IMR-90 (cell line): ENCODE data around the gene CYSRT1. TPM values are rescaled to one million over a fixed set of nuclear protein-coding genes. Genes with fewer than 3 reads are reported as not detected.

Experiments
- ATAC-seq: fragments of 200-7000 bp; cut with Tn5 transposase; 2 replicates; pipeline ENCODE4 v1.9.1; 2020; ENCODE audit warnings: low read depth, mild to moderate bottlenecking, moderate library complexity
- BruUV-seq: library from RNA; stranded (reverse); fragments of 400-500 nt; replicated peaks from 2 replicates; lab custom pipeline; 2021; lab: Mats Ljungman, UMichigan
- CTCF ChIA-PET: fragments of 300-600 bp; formaldehyde crosslinking; extraction: SDS; loops from one replicate; lab custom pipeline; 2021; ENCODE audit warnings: antibody characterized with exemption; lab: Yijun Ruan, JAX
- POLR2A ChIA-PET: fragments of 300-600 bp; sonication (Branson Sonifier 250); formaldehyde crosslinking; loops from one replicate; lab custom pipeline; 2022; ENCODE audit warnings: antibody characterized with exemption; ENCODE audit not compliant: unreplicated experiment; lab: Charles Lee
- DNase-seq: peaks from one replicate; pipeline ENCODE4 v3.0.0; 2013
- H2AFZ ChIP-seq: replicated peaks from 2 replicates; pipeline ENCODE3; 2013; ENCODE audit warnings: low read length, mild to moderate bottlenecking; ENCODE audit not compliant: poor library complexity
- H2AK5ac ChIP-seq: 2 replicates; pipeline ENCODE4 v1.6.1; 2013; ENCODE audit warnings: low read depth, low read length, inconsistent platforms
- H2AK9ac ChIP-seq: replicated peaks from 2 replicates; pipeline ENCODE3; 2013; ENCODE audit warnings: mild to moderate bottlenecking, low read depth, low read length, moderate library complexity; ENCODE audit not compliant: poor library complexity
- H2BK120ac ChIP-seq: 2 replicates; pipeline ENCODE4 v1.6.1; 2013; ENCODE audit warnings: low read depth, low read length, inconsistent platforms
- H2BK15ac ChIP-seq: 3 replicates; pipeline ENCODE4 v1.6.1; 2013; ENCODE audit warnings: low read depth, low read length, inconsistent platforms
- H2BK20ac ChIP-seq: 2 replicates; pipeline ENCODE4 v1.6.1; 2013; ENCODE audit warnings: low read depth, mild to moderate bottlenecking, inconsistent platforms, low read length, moderate library complexity
- H2BK5ac ChIP-seq: 2 replicates; pipeline ENCODE4 v1.6.1; 2013; ENCODE audit warnings: mild to moderate bottlenecking, low read depth, low read length, inconsistent platforms; ENCODE audit not compliant: poor library complexity, severe bottlenecking
- H3K14ac ChIP-seq: replicated peaks from 2 replicates; pipeline ENCODE4 v1.6.1; 2013; ENCODE audit warnings: low read depth, low read length, inconsistent platforms
- H3K18ac ChIP-seq: 2 replicates; pipeline ENCODE4 v1.6.1; 2013; ENCODE audit warnings: low read depth, low read length, control low read depth
- H3K23ac ChIP-seq: 2 replicates; pipeline ENCODE4 v1.6.1; 2013; ENCODE audit warnings: low read depth, low read length, inconsistent platforms
- H3K27ac ChIP-seq: 2 replicates; pipeline ENCODE4 v1.5.1; 2013; ENCODE audit warnings: mild to moderate bottlenecking, control low read depth, low read length; ENCODE audit not compliant: insufficient read depth
- H3K27me3 ChIP-seq: 2 replicates; pipeline ENCODE4 v1.6.1; 2013; ENCODE audit warnings: low read length; ENCODE audit not compliant: control insufficient read depth, insufficient read depth
- H3K36me3 ChIP-seq: 2 replicates; pipeline ENCODE4 v1.6.1; 2013; ENCODE audit warnings: low read length, mixed read lengths; ENCODE audit not compliant: control insufficient read depth, insufficient read depth
- H3K4ac ChIP-seq: 2 replicates; pipeline ENCODE4 v1.6.1; 2013; ENCODE audit warnings: low read depth, low read length, inconsistent platforms
- H3K4me1 ChIP-seq: 2 replicates; pipeline ENCODE4 v1.6.1; 2013; ENCODE audit warnings: low read length, mixed read lengths; ENCODE audit not compliant: control insufficient read depth, insufficient read depth
- H3K4me2 ChIP-seq: 2 replicates; pipeline ENCODE4 v1.6.1; 2013; ENCODE audit warnings: low read depth, mild to moderate bottlenecking, control low read depth, low read length, moderate library complexity
- H3K4me3 ChIP-seq: 2 replicates; pipeline ENCODE4 v1.5.1; 2013; ENCODE audit warnings: low read depth, mild to moderate bottlenecking, control low read depth, low read length, moderate library complexity; ENCODE audit not compliant: insufficient read depth
- H3K56ac ChIP-seq: 2 replicates; pipeline ENCODE4 v1.6.1; 2013; ENCODE audit warnings: low read length, inconsistent platforms; ENCODE audit not compliant: insufficient read depth; ENCODE audit errors: extremely low read depth
- H3K79me1 ChIP-seq, 2 experiments: 2 replicates each; pipeline ENCODE4 v1.6.1; 2013; ENCODE audit warnings: low read length in 2 of 2, inconsistent platforms in 1 of 2, low read depth in 1 of 2
- H3K9ac ChIP-seq: 2 replicates; pipeline ENCODE4 v1.6.1; 2013; ENCODE audit warnings: low read depth, low read length, control low read depth
- H3K9me1 ChIP-seq: 2 replicates; pipeline ENCODE4 v1.6.1; 2013; ENCODE audit warnings: low read length, inconsistent platforms; ENCODE audit not compliant: insufficient read depth
- H3K9me3 ChIP-seq: 2 replicates; pipeline ENCODE4 v1.6.1; 2013; ENCODE audit warnings: low read length; ENCODE audit not compliant: control insufficient read depth, insufficient read depth
- H4K20me1 ChIP-seq: 2 replicates; pipeline ENCODE4 v1.6.1; 2013; ENCODE audit warnings: low read length, inconsistent platforms; ENCODE audit not compliant: insufficient read depth
- H4K5ac ChIP-seq: 2 replicates; pipeline ENCODE4 v1.6.1; 2013; ENCODE audit warnings: mild to moderate bottlenecking, low read depth, low read length, control low read depth
- H4K8ac ChIP-seq, 2 experiments: 2 replicates each; pipeline ENCODE4 v1.6.1; 2013; ENCODE audit warnings: low read depth in 2 of 2, low read length in 2 of 2, control low read depth in 1 of 2, inconsistent platforms in 1 of 2
- H4K91ac ChIP-seq: 2 replicates; pipeline ENCODE4 v1.6.1; 2013; ENCODE audit warnings: low read depth, low read length, inconsistent platforms; ENCODE audit not compliant: insufficient read depth
- NFE2L2 ChIP-seq: fragments of 150-350 bp; IDR thresholded peaks from 2 replicates; pipeline ENCODE4 v1.6.1; 2016; ENCODE audit warnings: low read depth, mild to moderate bottlenecking, low read length
- POLR2A ChIP-seq: IDR thresholded peaks from 2 replicates; pipeline ENCODE4 v1.6.1; 2012; ENCODE audit warnings: mild to moderate bottlenecking, low read depth, low read length
- WGBS, 2 experiments: methylation state at CpG; one replicate each; pipeline versions ENCODE4 v1.1.5 to v1.1.7; 2013; ENCODE audit warnings: missing lambda C conversion rate in 2 of 2; ENCODE audit not compliant: insufficient read length in 1 of 2; ENCODE audit errors: extremely low coverage in 2 of 2; 5-methylcytosine and 5-hydroxymethylcytosine counted together
- dilution Hi-C: fragments of 300-500 bp; cut with HindIII; formaldehyde crosslinking; loops from one replicate; pipeline ENCODE4 v1.14.3; 2018; ENCODE audit warnings: low sequenced_read_pairs; ENCODE audit not compliant: unreplicated experiment
- in situ Hi-C: fragments of 300-500 bp; cut with MboI; formaldehyde crosslinking; loops from 3 replicates; pipeline ENCODE4 v1.14.3; 2019; ENCODE audit warnings: low sequenced_read_pairs, inconsistent platforms, mixed read lengths
- intact Hi-C: fragments of 100-400 bp; cut with micrococcal nuclease; formaldehyde crosslinking; loops from 2 replicates; pipeline ENCODE4 v1.10.0; 2022
- polyA plus RNA-seq, 3 experiments: library from polyadenylated mRNA; depleted of rRNA; stranded (reverse); fragments of >200 nt; gene quantifications; 2 replicates each; pipeline ENCODE4 v1.2.3, GENCODE V29; 2012; ENCODE audit warnings: low replicate concordance in 1 of 3
- total RNA-seq: library from RNA; depleted of rRNA; stranded (reverse); fragments of >200 nt; gene quantifications from 2 replicates; pipeline ENCODE4 v1.2.3, GENCODE V29; 2012

CYSRT1 gene
- total and polyA plus RNA-seq, 2 of the 4 experiments (the other 2 are of a cell fraction) = 0.18 to 0.84 TPM

DNA sequence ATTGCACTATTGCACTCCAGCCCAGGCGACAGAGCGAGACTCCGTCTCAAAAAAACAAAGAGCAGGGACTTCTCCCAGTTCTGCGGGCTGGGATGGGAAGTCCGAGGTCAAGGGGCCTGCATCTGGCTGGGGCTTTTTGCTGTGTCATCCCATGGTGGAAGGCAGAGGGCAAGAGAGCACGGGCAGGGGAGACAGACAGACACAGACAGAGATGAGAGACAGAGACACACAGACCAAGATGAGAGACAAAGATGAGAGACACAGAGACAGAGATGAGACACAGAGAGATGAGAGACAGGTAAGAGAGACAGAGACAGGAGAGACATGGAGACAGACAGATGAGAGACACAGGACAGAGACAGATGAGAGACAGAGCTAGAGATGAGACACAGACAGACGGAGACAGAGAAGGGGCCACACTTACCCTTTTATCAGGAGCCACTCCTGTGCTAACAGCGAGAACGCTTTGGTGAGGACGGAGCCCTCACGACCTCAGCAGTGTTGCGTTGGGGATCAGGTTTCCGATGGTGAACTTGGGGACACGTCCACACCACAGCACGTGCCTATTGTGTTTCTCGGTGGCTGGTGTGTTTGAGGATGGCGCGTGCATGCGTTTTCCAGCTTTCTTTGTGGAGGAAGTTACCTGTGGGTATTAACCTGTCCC, 43.7 kb downstream of the CYSRT1 start:
- Histone ChIP-seq H3K4ac (peak overlapping the region; percentile 68), H2BK20ac (peak overlapping the region; percentile 48; the same call in 1 of the 2 replicates), H3K14ac (peak overlapping the region; percentile 55), H3K9me3 (no peaks in the 10 kb centered on the region), H3K27me3 (no peaks in the 10 kb centered on the region), H3K4me3 (no peak overlapping the region), H2BK120ac (peak overlapping the region; percentile 52), H4K91ac (no peak overlapping the region; the same call in 1 of the 2 replicates), H3K79me1 (peaks cover 13 to 65% of the 10 kb centered on the region in 2 experiments; a peak in 3 of 4 replicates), H2AK5ac (peak overlapping the region; percentile 93), H2BK15ac (peak overlapping the region; percentile 27; the same call in 1 of the 3 replicates), H3K23ac (peak overlapping the region; percentile 59; the same call in 1 of the 2 replicates), H3K56ac (no peak overlapping the region), H2BK5ac (peak overlapping the region; percentile 9), H3K4me2 (peak overlapping the region; percentile 5; the same call in 1 of the 2 replicates), H4K20me1 (peaks cover 30% of the 10 kb centered on the region), H3K36me3 (peaks cover 63% of the 10 kb centered on the region), H3K27ac (peak overlapping the region; percentile 36; the same call in 1 of the 2 replicates), H3K9ac (no peak overlapping the region), H3K18ac (no peak overlapping the region), H2AFZ (peak overlapping the region; percentile 44), H4K8ac (peak overlapping the region; percentile 19 to 35; a peak in 3 of 4 replicates), H3K4me1 (peaks cover 12% of the 10 kb centered on the region), H3K9me1 (peaks cover 14% of the 10 kb centered on the region), H4K5ac (no peak overlapping the region), H2AK9ac (peak overlapping the region; percentile 62)
- BruUV-seq = no TSS peak
- TF ChIP-seq NFE2L2 (peak; percentile 74), POLR2A (no peak)
- dilution Hi-C loops = no loop called here
- ChIA-PET POLR2A (no interaction called here), CTCF (no interaction called here)
- DNase-seq = no peak
- WGBS, 2 experiments = 100% methylated on average over 2 of the region's 19 CpGs; no CpG with 5 or more reads in 1 of the 2 experiments
- intact Hi-C loops = no loop called here
- in situ Hi-C loops = no loop called here
- ATAC-seq = no peak; the same call in 1 of the 2 replicates
